ENCODE data around the gene MYOM1.

Gene MYOM1

GRCh38 chr18:3233433-3234168 lies 13.8 kb upstream of the MYOM1 start:
- H3K4me3 ChIP-seq (replicated peaks; ENCODE audit: low read depth, low read length), result no peak overlapping the region
- no peak for DNase-seq (ENCODE audit: extremely low read depth, low read depth)
- TF ChIP-seq, protein P1, sequence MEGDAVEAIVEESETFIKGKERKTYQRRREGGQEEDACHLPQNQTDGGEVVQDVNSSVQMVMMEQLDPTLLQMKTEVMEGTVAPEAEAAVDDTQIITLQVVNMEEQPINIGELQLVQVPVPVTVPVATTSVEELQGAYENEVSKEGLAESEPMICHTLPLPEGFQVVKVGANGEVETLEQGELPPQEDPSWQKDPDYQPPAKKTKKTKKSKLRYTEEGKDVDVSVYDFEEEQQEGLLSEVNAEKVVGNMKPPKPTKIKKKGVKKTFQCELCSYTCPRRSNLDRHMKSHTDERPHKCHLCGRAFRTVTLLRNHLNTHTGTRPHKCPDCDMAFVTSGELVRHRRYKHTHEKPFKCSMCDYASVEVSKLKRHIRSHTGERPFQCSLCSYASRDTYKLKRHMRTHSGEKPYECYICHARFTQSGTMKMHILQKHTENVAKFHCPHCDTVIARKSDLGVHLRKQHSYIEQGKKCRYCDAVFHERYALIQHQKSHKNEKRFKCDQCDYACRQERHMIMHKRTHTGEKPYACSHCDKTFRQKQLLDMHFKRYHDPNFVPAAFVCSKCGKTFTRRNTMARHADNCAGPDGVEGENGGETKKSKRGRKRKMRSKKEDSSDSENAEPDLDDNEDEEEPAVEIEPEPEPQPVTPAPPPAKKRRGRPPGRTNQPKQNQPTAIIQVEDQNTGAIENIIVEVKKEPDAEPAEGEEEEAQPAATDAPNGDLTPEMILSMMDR (IDR thresholded peaks at IDR 0.05; ENCODE audit: low read depth, low read length, missing control alignments), result no peak

GRCh38 chr18:3233004-3233403 lies 13.2 kb upstream of the MYOM1 start:
- no peak for DNase-seq (ENCODE audit: extremely low read depth, low read depth)
- H3K4me3 ChIP-seq (replicated peaks; ENCODE audit: low read depth, low read length), result no peak overlapping the region
- TF ChIP-seq, protein P1 (IDR thresholded peaks at IDR 0.05; ENCODE audit: low read depth, low read length, missing control alignments), result no peak

DNA sequence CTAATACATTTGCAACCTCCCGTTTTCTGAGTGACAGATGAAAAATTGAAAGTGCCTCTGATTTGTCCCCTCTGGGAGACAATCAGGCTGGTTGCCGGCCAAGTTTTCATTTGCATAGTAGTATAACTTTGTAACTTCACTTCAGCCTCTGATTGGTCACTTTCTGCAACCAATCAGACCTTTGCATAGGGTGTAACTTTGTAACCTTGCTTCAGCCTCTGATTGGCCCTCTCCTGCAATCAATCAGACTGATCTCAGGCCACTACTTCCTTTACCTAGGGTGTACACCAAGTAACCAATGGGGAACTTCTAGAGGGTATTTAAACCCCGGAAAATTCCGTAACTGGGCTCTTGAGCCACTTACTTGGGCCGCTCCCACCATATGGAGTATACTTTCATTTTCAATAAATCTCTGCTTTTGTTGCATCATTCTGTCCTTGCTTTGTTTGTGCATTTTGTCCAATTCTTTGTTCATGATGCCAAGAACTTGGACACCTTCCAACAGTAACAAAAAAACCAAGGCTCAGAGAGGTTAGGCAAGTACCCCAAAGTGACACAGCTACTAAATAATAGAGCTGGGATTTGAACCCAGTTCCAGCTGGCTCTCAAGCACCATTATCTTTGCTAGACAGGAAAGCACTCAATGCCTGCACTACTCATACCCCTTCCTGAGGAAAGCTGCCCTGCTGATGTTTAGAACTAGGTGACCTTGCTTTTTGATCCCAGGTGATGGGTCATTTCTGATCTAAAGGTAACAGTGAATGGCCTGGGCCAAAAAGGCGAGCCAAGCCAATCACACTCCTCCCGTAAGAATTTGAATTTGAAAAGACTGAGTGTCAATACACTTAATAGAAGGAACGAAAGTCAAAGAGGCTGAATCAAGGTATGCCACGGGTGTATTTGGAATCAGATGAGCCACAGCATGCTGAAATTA lies 10.9 kb upstream of the MYOM1 start:
- no peak overlapping the region for H3K4me3 ChIP-seq (replicated peaks; ENCODE audit: low read depth, low read length)
- DNase-seq (ENCODE audit: extremely low read depth, low read depth), result no peak
- TF ChIP-seq, protein P1 (IDR thresholded peaks at IDR 0.05; ENCODE audit: low read depth, low read length, missing control alignments), result no peak

DNA sequence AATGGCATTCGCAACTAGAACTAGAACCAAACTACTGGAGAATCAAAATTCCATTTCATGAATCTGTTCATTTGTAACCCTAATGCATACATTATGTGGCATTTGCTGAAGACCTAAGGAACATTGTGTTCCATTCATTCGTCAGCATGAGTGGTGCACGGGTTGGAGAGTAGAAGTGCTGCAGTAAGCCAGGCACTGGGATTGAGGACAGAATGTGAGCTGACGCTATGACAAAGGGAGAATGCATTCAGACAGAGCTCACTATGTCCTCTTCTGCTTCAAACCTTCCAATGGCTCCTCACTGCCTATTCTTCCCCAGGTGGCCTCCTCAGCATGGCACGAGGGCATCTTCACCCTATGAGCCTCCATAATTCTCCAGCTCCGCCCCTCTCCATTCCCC lies 6.3 kb upstream of the MYOM1 start:
- H3K4me3 ChIP-seq (replicated peaks; ENCODE audit: low read depth, low read length), result no peak overlapping the region
- no peak for DNase-seq (ENCODE audit: extremely low read depth, low read depth)
- TF ChIP-seq, protein P1 (IDR thresholded peaks at IDR 0.05; ENCODE audit: low read depth, low read length, missing control alignments), result no peak

- H3K4me3 ChIP-seq (replicated peaks; ENCODE audit: low read depth, low read length), result no peak overlapping the region
- TF ChIP-seq, protein P1 (IDR thresholded peaks at IDR 0.05; ENCODE audit: low read depth, low read length, missing control alignments), result no peak
- no peak for DNase-seq (ENCODE audit: extremely low read depth, low read depth)
Observed at GRCh38 chr18:3225588-3225987, 5.8 kb upstream of the MYOM1 start.

DNA sequence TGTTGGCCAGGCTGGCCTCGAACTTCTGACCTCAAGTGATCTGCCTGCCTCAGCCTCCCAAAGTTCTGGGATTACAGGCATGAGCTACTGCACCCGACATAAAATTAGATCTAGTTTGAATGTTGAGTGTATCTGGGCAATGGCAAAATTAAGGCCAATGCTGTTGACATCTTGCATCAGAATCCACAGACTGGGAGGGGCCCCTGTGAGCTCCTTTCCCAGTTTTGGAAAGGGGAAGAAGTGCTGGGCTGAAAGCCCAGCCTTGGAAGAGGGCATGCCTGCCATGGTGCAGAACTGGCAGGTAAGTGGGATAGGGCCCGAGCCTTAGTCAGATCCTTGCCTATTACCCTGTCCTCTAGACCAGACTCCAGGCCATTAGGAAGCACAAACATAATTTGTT lies 4.5 kb upstream of the MYOM1 start:
- H3K4me3 ChIP-seq (replicated peaks; ENCODE audit: low read depth, low read length), result no peak overlapping the region
- no peak for DNase-seq (ENCODE audit: extremely low read depth, low read depth)
- TF ChIP-seq, protein P1 (IDR thresholded peaks at IDR 0.05; ENCODE audit: low read depth, low read length, missing control alignments), result no peak

Measured in HFF-Myc (cell line).